HCT116 (cell line): ENCODE data around the gene ROR2. TPM values are rescaled to one million over a fixed set of nuclear protein-coding genes. Genes with fewer than 3 reads are reported as not detected.

ENCODE experiments used
- ATAC-seq: fragments of 200-7000 bp; cut with Tn5 transposase; 2 replicates; pipeline ENCODE4 v1.9.1; 2020; ENCODE audit warnings: mild to moderate bottlenecking, moderate library complexity
- BruUV-seq: library from RNA; stranded (reverse); fragments of 400-500 nt; replicated peaks from 2 replicates; lab custom pipeline; 2021; lab: Mats Ljungman, UMichigan
- CTCF ChIA-PET: fragments of 300-600 bp; sonication (Branson Sonifier 250); formaldehyde crosslinking; loops from one replicate; lab custom pipeline; 2021; ENCODE audit warnings: antibody characterized with exemption; lab: Charles Lee
- POLR2A ChIA-PET: fragments of 300-600, 350-600 bp; sonication (Branson Sonifier 250); formaldehyde crosslinking; loops from one replicate; lab custom pipeline; 2021; ENCODE audit warnings: antibody characterized with exemption; lab: Charles Lee
- RAD21 ChIA-PET, 2 experiments: fragments of 300-600 bp; sonication (Branson Sonifier 250); formaldehyde crosslinking; loops; one replicate each; lab custom pipeline; 2023; ENCODE audit warnings: low total read pairs in 2 of 2; ENCODE audit not compliant: uncharacterized antibody in 2 of 2, unreplicated experiment in 2 of 2, low non-redundant PET in 1 of 2; lab: Charles Lee
- DNase-seq: peaks from one replicate; pipeline ENCODE4 v3.0.0-alpha.2; 2010; ENCODE audit warnings: low read depth, low spot score
- H2AFZ ChIP-seq: fragments of 200-600 bp; shearing (Covaris generic), sonication (generic); 2 replicates; pipeline ENCODE4 v1.6.1; 2017; ENCODE audit warnings: low read depth, mixed run types, mixed read lengths, antibody characterized with exemption, low read length; ENCODE audit not compliant: poor library complexity, severe bottlenecking
- H3K27ac ChIP-seq: 2 replicates; pipeline ENCODE4 v1.5.1; 2012; ENCODE audit warnings: low read depth, low read length
- H3K27me3 ChIP-seq: fragments of 200-600 bp; sonication (generic); 2 replicates; pipeline ENCODE4 v1.6.1; 2016; ENCODE audit warnings: mixed run types, low read length, mixed read lengths; ENCODE audit not compliant: insufficient read depth
- H3K36me3 ChIP-seq, 2 experiments: fragments of 200-500 bp in 1 of 2; fragments of 200-600 bp in 1 of 2; sonication (Bioruptor generic) in 1 of 2; sonication (generic) in 1 of 2; 2 replicates each; pipeline versions ENCODE4 v1.5.1 to v1.6.1; 2014 to 2016; ENCODE audit warnings: low read length in 2 of 2, inconsistent platforms in 1 of 2, mixed read lengths in 1 of 2, mixed run types in 1 of 2; ENCODE audit not compliant: insufficient read depth in 2 of 2, control insufficient read depth in 1 of 2
- H3K4me1 ChIP-seq, 2 experiments: fragments of 200-600 bp in 1 of 2; sonication (generic) in 1 of 2; 2 replicates each; pipeline versions ENCODE4 v1.5.1 to v1.6.1; 2012 to 2017; ENCODE audit warnings: low read length in 2 of 2, inconsistent platforms in 1 of 2, mild to moderate bottlenecking in 1 of 2, mixed read lengths in 1 of 2, mixed run types in 1 of 2, moderate library complexity in 1 of 2; ENCODE audit not compliant: insufficient read depth in 2 of 2, control insufficient read depth in 1 of 2
- H3K4me2 ChIP-seq: fragments of 200-600 bp; sonication (generic); 2 replicates; pipeline ENCODE4 v1.6.1; 2017; ENCODE audit warnings: mixed run types, low read length, mixed read lengths
- H3K4me3 ChIP-seq, 2 experiments: fragments of 200-600 bp in 1 of 2; sonication (generic) in 1 of 2; replicated peaks in 1 of 2; 2 replicates each; pipeline ENCODE4 v1.5.1; 2011 to 2016; ENCODE audit warnings: low read length in 2 of 2, control low read depth in 1 of 2, low read depth in 1 of 2, mild to moderate bottlenecking in 1 of 2, mixed read lengths in 1 of 2, mixed run types in 1 of 2
- H3K79me2 ChIP-seq: fragments of 200-600 bp; sonication (generic); 2 replicates; pipeline ENCODE4 v1.6.1; 2017; ENCODE audit warnings: mild to moderate bottlenecking, mixed run types, low read length, moderate library complexity, mixed read lengths; ENCODE audit not compliant: insufficient read depth
- H3K9ac ChIP-seq: fragments of 200-600 bp; sonication (generic); 2 replicates; pipeline ENCODE4 v1.6.1; 2016; ENCODE audit warnings: low read length, mixed read lengths
- H3K9me2 ChIP-seq: fragments of 200-600 bp; sonication (generic), shearing (Covaris generic); 2 replicates; pipeline ENCODE4 v1.6.1; 2017; ENCODE audit warnings: mixed run types, mild to moderate bottlenecking, moderate library complexity; ENCODE audit not compliant: insufficient read depth
- H3K9me3 ChIP-seq, 2 experiments: fragments of 200-500 bp in 1 of 2; fragments of 200-600 bp in 1 of 2; sonication (Bioruptor generic) in 1 of 2; sonication (generic) in 1 of 2; 2 replicates each; pipeline ENCODE4 v1.6.1; 2014 to 2017; ENCODE audit warnings: low read length in 2 of 2, mixed read lengths in 2 of 2, inconsistent platforms in 1 of 2, low read depth in 1 of 2, mild to moderate bottlenecking in 1 of 2, mixed run types in 1 of 2, moderate library complexity in 1 of 2; ENCODE audit not compliant: control insufficient read depth in 1 of 2, insufficient read depth in 1 of 2
- H4K20me1 ChIP-seq: fragments of 200-600 bp; sonication (generic), shearing (Covaris generic); 2 replicates; pipeline ENCODE4 v1.6.1; 2017; ENCODE audit warnings: mixed run types, mild to moderate bottlenecking, moderate library complexity; ENCODE audit not compliant: insufficient read depth
- ATF3 ChIP-seq: IDR thresholded peaks from 2 replicates; pipeline ENCODE4 v1.6.1; 2012
- CTCF ChIP-seq, 3 experiments: fragments of 200-600 bp in 1 of 3; sonication (generic) in 1 of 3; IDR thresholded peaks in 2 of 3; conservative IDR thresholded peaks in 1 of 3; 2 replicates each; pipeline ENCODE4 v1.5.1; 2012 to 2017; ENCODE audit warnings: low read depth in 2 of 3, low read length in 2 of 3, antibody characterized with exemption in 1 of 3, borderline replicate concordance in 1 of 3, control low read depth in 1 of 3, mild to moderate bottlenecking in 1 of 3, mixed read lengths in 1 of 3, mixed run types in 1 of 3, moderate library complexity in 1 of 3; ENCODE audit not compliant: insufficient read depth in 1 of 3
- EGR1 ChIP-seq: IDR thresholded peaks from 2 replicates; pipeline ENCODE4 v1.6.1; 2012; ENCODE audit warnings: low read depth
- EZH2 ChIP-seq: fragments of 200-600 bp; sonication (generic); IDR thresholded peaks from 2 replicates; pipeline ENCODE4 v1.6.1; 2017; ENCODE audit warnings: antibody characterized with exemption, mixed run types
- FOSL1 ChIP-seq: IDR thresholded peaks from 2 replicates; pipeline ENCODE4 v1.6.1; 2012; ENCODE audit warnings: low read depth
- REST ChIP-seq: IDR thresholded peaks from 2 replicates; pipeline ENCODE4 v1.6.1; 2012; ENCODE audit warnings: low read depth
- SIN3A ChIP-seq: IDR thresholded peaks from 2 replicates; pipeline ENCODE4 v1.6.1; 2012; ENCODE audit warnings: low read depth
- TCF7L2 ChIP-seq: IDR thresholded peaks from 2 replicates; pipeline ENCODE4 v1.7.0; 2011; ENCODE audit warnings: borderline replicate concordance, inconsistent platforms; ENCODE audit not compliant: insufficient read depth, insufficient read length; ENCODE audit errors: extremely low read depth
- ZBTB33 ChIP-seq: IDR thresholded peaks from 2 replicates; pipeline ENCODE4 v1.6.1; 2011; ENCODE audit warnings: mild to moderate bottlenecking, low read length, moderate library complexity; ENCODE audit not compliant: insufficient replicate concordance; ENCODE audit errors: extremely low read depth
- intact Hi-C: fragments of 100-400 bp; cut with micrococcal nuclease; formaldehyde crosslinking; loops from 2 replicates; pipeline ENCODE4 v1.10.0; 2022
- total RNA-seq: library from RNA; stranded (reverse); gene quantifications from one replicate; pipeline ENCODE4 v1.2.1, GENCODE V29; 2021; ENCODE audit not compliant: unreplicated experiment

Gene ROR2
- total RNA-seq, 1 experiment from 2014 or later = 15.7 TPM

GRCh38 chr9:91967259-91967658 lies 17.2 kb upstream of the ROR2 start:
- POLR2A ChIA-PET = no interaction called here
- TF ChIP-seq ATF3 (no peak), REST (no peak), FOSL1 (no peak), TCF7L2 (no peak), EZH2 (no peak), EGR1 (no peak), CTCF (IDR thresholded peaks at IDR 0.05 in 2 of 3, conservative IDR thresholded peaks at IDR 0.05 in 1 of 3; ENCODE audit: borderline replicate concordance in 1 of 3, insufficient read depth in 1 of 3, low read depth in 2 of 3, low read length in 2 of 3) (no peak), SIN3A (no peak), ZBTB33 (no peak)
- TF ChIP-seq, all 23 proteins: peak for 0
- no peak for DNase-seq
- Histone ChIP-seq H3K4me3 (no peak overlapping the region), H4K20me1 (no peaks in the 10 kb centered on the region), H3K27ac (no peak overlapping the region), H2AFZ (no peak overlapping the region), H3K27me3 (no peaks in the 10 kb centered on the region), H3K9ac (no peak overlapping the region), H3K4me1 (no peaks in the 10 kb centered on the region), H3K79me2 (no peaks in the 10 kb centered on the region), H3K9me3 (no peaks in the 10 kb centered on the region), H3K4me2 (no peak overlapping the region), H3K36me3 (no peaks in the 10 kb centered on the region), H3K9me2 (no peaks in the 10 kb centered on the region)
- no TSS peak for BruUV-seq
- ChIA-PET RAD21 (no interaction called here), CTCF (interaction anchor here (3.2 kb wide), 1 partner anchor 12 kb away, joined by 14 read pairs; no protein-coding TSS in a partner anchor)
- intact Hi-C loops = no loop called here
- no peak for ATAC-seq
